Osteoblast (primary cell): ENCODE results near the gene ISOC2. TPM values are rescaled to one million over a fixed set of nuclear protein-coding genes. Genes with fewer than 3 reads are reported as not detected.

Experiments
- DNase-seq: peaks from one replicate; pipeline ENCODE4 v3.0.0; 2011; ENCODE audit warnings: low spot score, mixed read lengths; ENCODE audit not compliant: insufficient read length; ENCODE audit errors: missing footprints
- H2AFZ ChIP-seq: 2 replicates; pipeline ENCODE4 v1.6.0; 2011; ENCODE audit warnings: mild to moderate bottlenecking, low read length
- H3K27ac ChIP-seq: 2 replicates; pipeline ENCODE4 v1.5.1; 2011; ENCODE audit warnings: mild to moderate bottlenecking, low read depth, low read length, moderate library complexity
- H3K27me3 ChIP-seq: 2 replicates; pipeline ENCODE4 v1.6.0; 2012; ENCODE audit warnings: mild to moderate bottlenecking, control low read depth, inconsistent platforms, low read length, moderate library complexity; ENCODE audit not compliant: insufficient read depth
- H3K36me3 ChIP-seq: 2 replicates; pipeline ENCODE4 v1.5.1; 2011; ENCODE audit warnings: mild to moderate bottlenecking, low read length, control low read depth, moderate library complexity; ENCODE audit not compliant: insufficient read depth
- H3K4me1 ChIP-seq: 2 replicates; pipeline ENCODE4 v1.5.1; 2011; ENCODE audit warnings: mild to moderate bottlenecking, low read length, control low read depth, moderate library complexity; ENCODE audit not compliant: insufficient read depth
- H3K4me2 ChIP-seq: 2 replicates; pipeline ENCODE4 v1.6.0; 2011; ENCODE audit warnings: mild to moderate bottlenecking, low read length; ENCODE audit not compliant: insufficient read depth
- H3K4me3 ChIP-seq: fragments of 200-600 bp; sonication (generic); 3 replicates; pipeline ENCODE4 v1.5.1; 2012; ENCODE audit warnings: mild to moderate bottlenecking, low read length, inconsistent platforms; ENCODE audit not compliant: insufficient read depth
- H3K79me2 ChIP-seq: 2 replicates; pipeline ENCODE4 v1.6.0; 2012; ENCODE audit warnings: mild to moderate bottlenecking, low read length, control low read depth, inconsistent platforms; ENCODE audit not compliant: insufficient read depth
- H3K9me3 ChIP-seq: 2 replicates; pipeline ENCODE4 v1.5.1; 2011; ENCODE audit warnings: low read depth, low read length, control low read depth
- H4K20me1 ChIP-seq: 2 replicates; pipeline ENCODE4 v1.6.0; 2012; ENCODE audit warnings: mild to moderate bottlenecking, low read length, control low read depth; ENCODE audit not compliant: insufficient read depth
- CTCF ChIP-seq: IDR thresholded peaks from 2 replicates; pipeline ENCODE4 v1.5.1; 2011; ENCODE audit warnings: mild to moderate bottlenecking, low read depth, low read length, moderate library complexity; ENCODE audit errors: extremely low read depth
- total RNA-seq: library from RNA; depleted of rRNA; stranded (reverse); fragments of >200 nt; gene quantifications from 2 replicates; pipeline ENCODE4 v1.2.3, GENCODE V29; 2012

ISOC2 gene
- total RNA-seq, 1 donor, result 65.1 TPM

GRCh38 chr19:55443045-55443823 lies 18.2 kb downstream of the ISOC2 start, which contains the start of gene SHISA7:
Gene SHISA7, minus strand, starts transcription at chr19:55443300. Its CDS starts 437 bp downstream, at chr19:55442863.
- Histone ChIP-seq H3K27ac (no peak within 1 kb of the TSS), H4K20me1 (no peaks in the 10 kb centered on the region), H3K36me3 (no peaks in the 10 kb centered on the region), H3K4me1 (no peaks in the 10 kb centered on the region), H3K9me3 (no peaks in the 10 kb centered on the region), H3K79me2 (no peaks in the 10 kb centered on the region), H2AFZ (no peak within 1 kb of the TSS), H3K4me3 (no peak within 1 kb of the TSS), H3K27me3 (peaks cover 68% of the 10 kb centered on the region), H3K4me2 (no peak within 1 kb of the TSS)
- peak; percentile 90 for DNase-seq
- no peak for TF ChIP-seq CTCF

- no peak for TF ChIP-seq CTCF
- H3K4me1 ChIP-seq, result no peaks in the 10 kb centered on the region
- H3K9me3 ChIP-seq, result no peaks in the 10 kb centered on the region
- no peak overlapping the region for H3K4me3 ChIP-seq
- DNase-seq, result peak; percentile 72
- no peak overlapping the region for H3K27ac ChIP-seq
- H3K4me2 ChIP-seq, result no peak overlapping the region
- H3K36me3 ChIP-seq, result no peaks in the 10 kb centered on the region
- no peak overlapping the region for H2AFZ ChIP-seq
- no peaks in the 10 kb centered on the region for H4K20me1 ChIP-seq
- H3K27me3 ChIP-seq, result peaks cover 60% of the 10 kb centered on the region
- H3K79me2 ChIP-seq, result no peaks in the 10 kb centered on the region
Measured at GRCh38 chr19:55442372-55442961, 19.0 kb downstream of the ISOC2 start.

- no peak for TF ChIP-seq CTCF
- Histone ChIP-seq H2AFZ (no peak overlapping the region), H3K27ac (no peak overlapping the region), H3K9me3 (no peaks in the 10 kb centered on the region), H3K4me3 (no peak overlapping the region), H3K27me3 (peaks cover 56% of the 10 kb centered on the region), H3K4me2 (no peak overlapping the region), H3K4me1 (no peaks in the 10 kb centered on the region), H3K79me2 (no peaks in the 10 kb centered on the region), H4K20me1 (no peaks in the 10 kb centered on the region), H3K36me3 (no peaks in the 10 kb centered on the region)
- peak; percentile 73 for DNase-seq
Measured at GRCh38 chr19:55441692-55442321, 19.6 kb downstream of the ISOC2 start.

- TF ChIP-seq CTCF, result no peak
- H3K36me3 ChIP-seq, result no peaks in the 10 kb centered on the region
- no peaks in the 10 kb centered on the region for H3K79me2 ChIP-seq
- no peaks in the 10 kb centered on the region for H3K9me3 ChIP-seq
- no peak overlapping the region for H3K4me3 ChIP-seq
- H3K27me3 ChIP-seq, result peaks cover 56% of the 10 kb centered on the region
- peak; percentile 73 for DNase-seq
- H4K20me1 ChIP-seq, result no peaks in the 10 kb centered on the region
- H3K4me1 ChIP-seq, result no peaks in the 10 kb centered on the region
- no peak overlapping the region for H2AFZ ChIP-seq
- H3K4me2 ChIP-seq, result no peak overlapping the region
- H3K27ac ChIP-seq, result no peak overlapping the region
Measured at GRCh38 chr19:55441319-55441691, 20.1 kb downstream of the ISOC2 start.
